MCF 10A (cell line): ENCODE results near the gene SNX30. TPM values are rescaled to one million over a fixed set of nuclear protein-coding genes. Genes with fewer than 3 reads are reported as not detected.

Source experiments
- BruUV-seq: library from RNA; stranded (reverse); fragments of 400-500 nt; replicated peaks from 2 replicates; lab custom pipeline; 2021; lab: Mats Ljungman, UMichigan
- CTCF ChIA-PET: fragments of 300-600 bp; sonication (Branson Sonifier 250); formaldehyde crosslinking; extraction: SDS; loops from one replicate; lab custom pipeline; 2021; ENCODE audit warnings: antibody characterized with exemption, inconsistent platforms; lab: Yijun Ruan, JAX
- POLR2A ChIA-PET: fragments of 300-600, 350-650 bp; sonication (Branson Sonifier 250); formaldehyde crosslinking; extraction: SDS; loops from one replicate; lab custom pipeline; 2020; ENCODE audit warnings: antibody characterized with exemption, inconsistent platforms; lab: Yijun Ruan, JAX
- DNase-seq: peaks from one replicate; pipeline ENCODE4 v3.0.0-alpha.2; 2018; ENCODE audit not compliant: unreplicated experiment
- H3K27ac Mint-ChIP-seq: one replicate; pipeline ENCODE4 v1.8.0; 2022; ENCODE audit warnings: mild to moderate bottlenecking, low read depth, mixed read lengths; ENCODE audit not compliant: unreplicated experiment
- H3K27me3 Mint-ChIP-seq: one replicate; pipeline ENCODE4 v1.8.0; 2022; ENCODE audit warnings: mixed read lengths; ENCODE audit not compliant: insufficient read depth, unreplicated experiment
- H3K36me3 Mint-ChIP-seq: one replicate; pipeline ENCODE4 v1.8.0; 2022; ENCODE audit warnings: mild to moderate bottlenecking, moderate library complexity, mixed read lengths; ENCODE audit not compliant: insufficient read depth, unreplicated experiment
- H3K4me1 Mint-ChIP-seq: one replicate; pipeline ENCODE4 v1.8.0; 2022; ENCODE audit warnings: mixed read lengths; ENCODE audit not compliant: insufficient read depth, unreplicated experiment
- H3K4me3 Mint-ChIP-seq: one replicate; pipeline ENCODE4 v1.8.0; 2022; ENCODE audit warnings: mild to moderate bottlenecking, moderate library complexity, mixed read lengths; ENCODE audit not compliant: unreplicated experiment
- H3K9me3 Mint-ChIP-seq: one replicate; pipeline ENCODE4 v1.8.0; 2022; ENCODE audit warnings: mixed read lengths; ENCODE audit not compliant: unreplicated experiment
- intact Hi-C: fragments of 100-400 bp; cut with micrococcal nuclease; formaldehyde crosslinking; loops from 2 replicates; pipeline ENCODE4 v1.14.1; 2022
- total RNA-seq: library from RNA; stranded (reverse); gene quantifications from 2 replicates; pipeline ENCODE4 v1.2.3, GENCODE V29; 2022
- TF ChIP-seq, protein P1 (sequence below): fragments of 200-600 bp; IDR thresholded peaks from one replicate; pipeline ENCODE4 v1.8.0; 2022; ENCODE audit warnings: antibody characterized with exemption, mild to moderate bottlenecking; ENCODE audit not compliant: unreplicated experiment

Gene SNX30
- total RNA-seq, 1 experiment from 2014 or later = 9.6 TPM

GRCh38 chr9:112809351-112809848 lies 58.8 kb downstream of the SNX30 start:
- BruUV-seq = no TSS peak
- no peak overlapping the region for H3K27ac Mint-ChIP-seq
- POLR2A ChIA-PET = interaction anchor here (1.1 kb wide), 1 partner anchor 76 kb away, joined by 3 read pairs; no protein-coding TSS in a partner anchor
- H3K27me3 Mint-ChIP-seq = no peaks in the 10 kb centered on the region
- H3K4me1 Mint-ChIP-seq = no peaks in the 10 kb centered on the region
- no peaks in the 10 kb centered on the region for H3K9me3 Mint-ChIP-seq
- TF ChIP-seq, protein P1, sequence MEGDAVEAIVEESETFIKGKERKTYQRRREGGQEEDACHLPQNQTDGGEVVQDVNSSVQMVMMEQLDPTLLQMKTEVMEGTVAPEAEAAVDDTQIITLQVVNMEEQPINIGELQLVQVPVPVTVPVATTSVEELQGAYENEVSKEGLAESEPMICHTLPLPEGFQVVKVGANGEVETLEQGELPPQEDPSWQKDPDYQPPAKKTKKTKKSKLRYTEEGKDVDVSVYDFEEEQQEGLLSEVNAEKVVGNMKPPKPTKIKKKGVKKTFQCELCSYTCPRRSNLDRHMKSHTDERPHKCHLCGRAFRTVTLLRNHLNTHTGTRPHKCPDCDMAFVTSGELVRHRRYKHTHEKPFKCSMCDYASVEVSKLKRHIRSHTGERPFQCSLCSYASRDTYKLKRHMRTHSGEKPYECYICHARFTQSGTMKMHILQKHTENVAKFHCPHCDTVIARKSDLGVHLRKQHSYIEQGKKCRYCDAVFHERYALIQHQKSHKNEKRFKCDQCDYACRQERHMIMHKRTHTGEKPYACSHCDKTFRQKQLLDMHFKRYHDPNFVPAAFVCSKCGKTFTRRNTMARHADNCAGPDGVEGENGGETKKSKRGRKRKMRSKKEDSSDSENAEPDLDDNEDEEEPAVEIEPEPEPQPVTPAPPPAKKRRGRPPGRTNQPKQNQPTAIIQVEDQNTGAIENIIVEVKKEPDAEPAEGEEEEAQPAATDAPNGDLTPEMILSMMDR = no peak
- DNase-seq = no peak
- peaks cover 10% of the 10 kb centered on the region for H3K36me3 Mint-ChIP-seq
- intact Hi-C loops = no loop called here
- H3K4me3 Mint-ChIP-seq = no peak overlapping the region
- CTCF ChIA-PET = interaction anchor here (1.6 kb wide), 1 partner anchor 11 kb away, joined by 7 read pairs; no protein-coding TSS in a partner anchor

DNA sequence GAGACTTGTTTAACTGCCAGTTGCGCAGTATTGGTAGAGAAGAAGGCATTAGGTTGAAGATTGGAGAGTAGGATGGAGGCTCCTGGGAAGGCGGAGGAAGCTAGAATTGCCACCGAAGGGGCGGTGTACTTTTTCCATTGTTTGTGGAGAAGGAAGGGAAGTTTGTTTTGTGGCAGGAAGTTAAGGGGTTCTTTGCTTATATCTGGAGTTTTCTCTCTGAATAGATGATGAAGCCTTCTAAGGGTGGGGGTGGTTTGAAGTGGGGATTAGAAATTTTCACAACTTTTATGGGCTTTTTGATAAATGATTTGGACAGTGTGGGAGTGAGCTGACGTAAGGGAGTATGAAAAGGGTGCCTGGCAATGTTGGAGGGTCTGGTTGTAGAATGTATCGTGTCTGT lies 59.3 kb downstream of the SNX30 start:
- intact Hi-C loops = loop anchor here (10.0 kb wide), 1 partner anchor 725 kb away; no protein-coding TSS in a partner anchor
- Mint-ChIP-seq H3K27ac (no peak overlapping the region), H3K4me3 (no peak overlapping the region), H3K27me3 (no peaks in the 10 kb centered on the region), H3K36me3 (peaks cover 10% of the 10 kb centered on the region), H3K9me3 (no peaks in the 10 kb centered on the region), H3K4me1 (no peaks in the 10 kb centered on the region)
- no peak for DNase-seq
- ChIA-PET CTCF (no interaction called here), POLR2A (interaction anchor here (1.1 kb wide), 1 partner anchor 77 kb away, joined by 3 read pairs; no protein-coding TSS in a partner anchor)
- no TSS peak for BruUV-seq
- TF ChIP-seq, protein P1 = no peak

DNA sequence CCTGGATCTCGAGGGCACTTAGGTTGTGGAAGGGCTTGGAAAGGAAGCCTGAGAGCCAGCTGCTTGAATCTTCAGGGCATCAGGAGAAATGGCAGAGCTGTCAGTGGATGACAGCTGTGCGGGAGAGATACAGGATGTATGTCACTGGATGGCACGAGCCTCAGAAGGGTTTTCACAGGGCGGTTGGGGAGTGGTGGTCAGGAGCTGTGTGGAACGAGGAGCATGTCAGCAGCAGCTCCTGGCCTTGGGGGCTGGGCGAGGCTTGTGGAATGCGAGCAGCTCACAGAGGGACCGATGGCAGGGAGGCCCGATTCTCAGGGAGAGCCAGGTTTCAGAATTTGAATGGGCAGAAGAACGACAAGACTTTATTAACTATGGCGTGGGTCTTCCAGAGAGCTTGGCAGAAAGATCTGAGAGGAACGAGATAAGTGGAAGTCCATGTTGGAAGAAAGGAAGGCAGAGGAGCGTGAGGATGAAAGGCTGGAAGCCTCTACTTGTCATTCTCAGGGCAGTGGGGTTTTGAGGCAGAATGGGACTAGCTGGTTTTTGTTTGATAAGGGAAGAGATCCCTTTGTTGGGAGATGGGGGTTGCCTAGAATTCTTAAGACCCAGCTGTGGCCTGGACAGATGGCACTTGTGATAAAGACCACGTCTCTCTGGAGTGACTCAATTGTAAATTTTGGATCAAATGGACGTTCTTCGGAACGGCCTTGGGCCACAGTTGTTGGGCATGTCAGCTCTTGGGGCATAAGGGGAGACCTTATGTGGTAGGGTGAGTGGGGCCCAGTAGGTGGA lies 60.3 kb downstream of the SNX30 start:
- Mint-ChIP-seq H3K4me1 (no peaks in the 10 kb centered on the region), H3K4me3 (no peak overlapping the region), H3K9me3 (no peaks in the 10 kb centered on the region), H3K27ac (no peak overlapping the region), H3K27me3 (no peaks in the 10 kb centered on the region), H3K36me3 (peaks cover 10% of the 10 kb centered on the region)
- CTCF ChIA-PET = interaction anchor here (0.5 to 1.3 kb wide), 2 partner anchors 9 to 146 kb away, joined by 3 to 14 read pairs; no protein-coding TSS in a partner anchor
- TF ChIP-seq, protein P1 = no peak
- intact Hi-C loops = loop anchor here (10.0 kb wide), 1 partner anchor 726 kb away; no protein-coding TSS in a partner anchor
- POLR2A ChIA-PET = interaction anchor here (1.1 kb wide), 1 partner anchor 78 kb away, joined by 3 read pairs; no protein-coding TSS in a partner anchor
- no TSS peak for BruUV-seq
- no peak for DNase-seq

- no TSS peak for BruUV-seq
- no peaks in the 10 kb centered on the region for H3K27me3 Mint-ChIP-seq
- DNase-seq = no peak
- H3K9me3 Mint-ChIP-seq = no peaks in the 10 kb centered on the region
- POLR2A ChIA-PET = interaction anchor here (0.6 kb wide), 1 partner anchor 84 kb away, joined by 3 read pairs; no protein-coding TSS in a partner anchor
- no peaks in the 10 kb centered on the region for H3K4me1 Mint-ChIP-seq
- intact Hi-C loops = loop anchor here (10.0 kb wide), 1 partner anchor 727 kb away; no protein-coding TSS in a partner anchor
- TF ChIP-seq, protein P1 = no peak
- CTCF ChIA-PET = interaction anchor here (1.3 kb wide), 1 partner anchor 8 kb away, joined by 14 read pairs; no protein-coding TSS in a partner anchor
- peaks cover 10% of the 10 kb centered on the region for H3K36me3 Mint-ChIP-seq
- H3K4me3 Mint-ChIP-seq = no peak overlapping the region
- H3K27ac Mint-ChIP-seq = no peak overlapping the region
These were observed 61.0 kb downstream of the SNX30 start for GRCh38 chr9:112811518-112811917.
